ENCODE measurements around the gene LCN15. TPM values are rescaled to one million over a fixed set of nuclear protein-coding genes. Genes with fewer than 3 reads are reported as not detected.

LCN15 gene
- total RNA-seq, 1 experiment from 2014 or later = not detected

- peaks cover 3 to 10% of the 10 kb centered on the region in 2 experiments for H3K4me1 Mint-ChIP-seq
- no peaks in the 10 kb centered on the region for H3K9me3 Mint-ChIP-seq
- no peak overlapping the region for H2AK5ac ChIP-seq (ENCODE audit: insufficient read length, low read length)
- peaks cover 20% of the 10 kb centered on the region for H3K27me3 Mint-ChIP-seq (ENCODE audit: low read depth)
- DNase-seq = no peak
- no peak overlapping the region for H3T11ph ChIP-seq (ENCODE audit: low read length)
- no peak overlapping the region for H2BK12ac ChIP-seq (ENCODE audit: insufficient read length, low read depth, low read length)
- peaks cover 8% of the 10 kb centered on the region for H3K79me1 ChIP-seq (ENCODE audit: insufficient read depth, low read depth, low read length, poor library complexity, severe bottlenecking)
- no peak overlapping the region for H3K23ac ChIP-seq (ENCODE audit: insufficient read length, low read depth, low read length)
- H3K4ac ChIP-seq (ENCODE audit: low read depth, low read length) = no peak overlapping the region
- no peaks in the 10 kb centered on the region for H3K9me3 ChIP-seq (ENCODE audit: control insufficient read depth, low read depth, low read length)
- no peak overlapping the region for H3K27ac ChIP-seq (ENCODE audit: insufficient read length, low read depth, low read length)
- H4K8ac ChIP-seq (replicated peaks; ENCODE audit: insufficient read length, low read depth, low read length) = no peak overlapping the region
- H2AFZ ChIP-seq (ENCODE audit: low read length) = no peak overlapping the region
- no peak overlapping the region for H3K14ac ChIP-seq (ENCODE audit: insufficient read depth, low read length)
- no peak overlapping the region for H3K56ac ChIP-seq (ENCODE audit: insufficient read length, low read depth, low read length)
- peaks cover 0 to 5% (median 4%) of the 10 kb centered on the region in 3 experiments; a peak in 3 of 7 replicates for H3K36me3 Mint-ChIP-seq (ENCODE audit: insufficient read depth in 1 of 3, low read depth in 3 of 3)
- no peaks in the 10 kb centered on the region for H4K20me1 ChIP-seq (ENCODE audit: control insufficient read depth, insufficient read depth, insufficient read length)
- no peak for TF ChIP-seq CTCF (conservative IDR thresholded peaks at IDR 0.05)
- no peak overlapping the region for H3K27ac Mint-ChIP-seq
- H3K27me3 ChIP-seq (ENCODE audit: insufficient read depth, low read length) = no peaks in the 10 kb centered on the region
- H4K5ac ChIP-seq (ENCODE audit: insufficient read length, low read depth, low read length) = no peak overlapping the region
- H2BK120ac ChIP-seq (ENCODE audit: low read depth, low read length, poor library complexity, severe bottlenecking) = no peak overlapping the region
- no peak overlapping the region for H3K4me3 Mint-ChIP-seq
- no peak overlapping the region for H2BK5ac ChIP-seq (ENCODE audit: insufficient read length, low read length)
- H2BK20ac ChIP-seq (ENCODE audit: low read depth, low read length, poor library complexity, severe bottlenecking) = no peak overlapping the region
- H3K79me2 ChIP-seq (ENCODE audit: insufficient read depth, low read length) = peaks cover 4% of the 10 kb centered on the region; the same call in 1 of the 2 replicates
- H3K4me2 ChIP-seq (ENCODE audit: insufficient read depth, insufficient read length, low read length) = no peak overlapping the region
- H3K9ac ChIP-seq (ENCODE audit: extremely low read depth, insufficient read length, low read length) = no peak overlapping the region
- H3K18ac ChIP-seq (ENCODE audit: insufficient read length, low read depth, low read length) = no peak overlapping the region
- no CpG with 5 or more reads among the region's 8 CpGs for WGBS (ENCODE audit: extremely low coverage, insufficient read length, low lambda C conversion rate)
- H3K4me1 ChIP-seq (ENCODE audit: insufficient read depth, low read length) = no peaks in the 10 kb centered on the region; the same call in 1 of the 2 replicates
- no peak overlapping the region for H4K91ac ChIP-seq (ENCODE audit: insufficient read length, low read depth, low read length)
- no peak overlapping the region; the same call in 1 of the 2 replicates for H2BK15ac ChIP-seq (ENCODE audit: low read depth, low read length)
- H3K23me2 ChIP-seq (ENCODE audit: insufficient read length, low read depth, low read length, poor library complexity, severe bottlenecking) = peaks cover 12% of the 10 kb centered on the region
Measured at GRCh38 chr9:136714893-136715274, 49.4 kb downstream of the LCN15 start.
